ENCODE results near the gene DLX3.

DLX3 gene

DNA sequence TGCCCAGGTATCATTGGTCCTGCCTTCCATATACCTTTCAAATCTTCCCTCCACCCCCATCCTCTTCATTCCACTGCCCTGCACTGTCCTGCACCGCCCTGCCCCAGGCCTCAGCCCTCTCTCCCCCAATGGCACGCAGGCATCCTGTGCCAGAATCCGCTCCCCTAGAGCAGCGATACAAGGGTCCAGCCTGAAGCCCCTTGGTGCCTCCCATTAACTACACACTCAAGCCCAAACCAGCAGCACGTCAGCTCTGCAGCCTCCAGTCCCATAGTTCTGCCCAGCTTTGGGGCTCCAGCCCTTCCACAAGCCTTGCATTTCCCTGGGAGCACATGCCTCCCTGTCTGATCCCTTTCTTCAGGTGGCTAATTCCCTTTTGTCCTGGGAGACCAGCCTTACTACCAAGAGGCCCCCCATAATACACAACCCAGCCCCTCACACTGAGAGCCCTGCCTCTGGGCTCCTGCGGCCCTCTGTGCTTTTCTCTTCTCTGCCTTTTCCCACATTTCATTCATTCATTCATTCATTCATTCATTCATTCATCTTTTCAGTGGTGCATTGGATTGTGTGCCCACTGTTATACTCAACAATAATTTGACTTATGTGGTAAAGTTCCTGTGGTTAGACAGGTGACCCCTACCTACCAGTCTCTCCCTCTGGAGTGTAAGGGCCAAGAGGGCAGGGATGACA lies 26.8 kb upstream of the DLX3 start:
- Histone ChIP-seq H3K4me1 (ENCODE audit: control insufficient read depth in 1 of 2, insufficient read depth in 1 of 2, low read depth in 1 of 2, low read length in 1 of 2) (peaks cover 0 to under 1% of the 10 kb centered on the region in 2 experiments), H3K36me3 (no peaks in the 10 kb centered on the region)
- TF ChIP-seq, protein P1, sequence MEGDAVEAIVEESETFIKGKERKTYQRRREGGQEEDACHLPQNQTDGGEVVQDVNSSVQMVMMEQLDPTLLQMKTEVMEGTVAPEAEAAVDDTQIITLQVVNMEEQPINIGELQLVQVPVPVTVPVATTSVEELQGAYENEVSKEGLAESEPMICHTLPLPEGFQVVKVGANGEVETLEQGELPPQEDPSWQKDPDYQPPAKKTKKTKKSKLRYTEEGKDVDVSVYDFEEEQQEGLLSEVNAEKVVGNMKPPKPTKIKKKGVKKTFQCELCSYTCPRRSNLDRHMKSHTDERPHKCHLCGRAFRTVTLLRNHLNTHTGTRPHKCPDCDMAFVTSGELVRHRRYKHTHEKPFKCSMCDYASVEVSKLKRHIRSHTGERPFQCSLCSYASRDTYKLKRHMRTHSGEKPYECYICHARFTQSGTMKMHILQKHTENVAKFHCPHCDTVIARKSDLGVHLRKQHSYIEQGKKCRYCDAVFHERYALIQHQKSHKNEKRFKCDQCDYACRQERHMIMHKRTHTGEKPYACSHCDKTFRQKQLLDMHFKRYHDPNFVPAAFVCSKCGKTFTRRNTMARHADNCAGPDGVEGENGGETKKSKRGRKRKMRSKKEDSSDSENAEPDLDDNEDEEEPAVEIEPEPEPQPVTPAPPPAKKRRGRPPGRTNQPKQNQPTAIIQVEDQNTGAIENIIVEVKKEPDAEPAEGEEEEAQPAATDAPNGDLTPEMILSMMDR (IDR thresholded peaks at IDR 0.05), result no peak

DNA sequence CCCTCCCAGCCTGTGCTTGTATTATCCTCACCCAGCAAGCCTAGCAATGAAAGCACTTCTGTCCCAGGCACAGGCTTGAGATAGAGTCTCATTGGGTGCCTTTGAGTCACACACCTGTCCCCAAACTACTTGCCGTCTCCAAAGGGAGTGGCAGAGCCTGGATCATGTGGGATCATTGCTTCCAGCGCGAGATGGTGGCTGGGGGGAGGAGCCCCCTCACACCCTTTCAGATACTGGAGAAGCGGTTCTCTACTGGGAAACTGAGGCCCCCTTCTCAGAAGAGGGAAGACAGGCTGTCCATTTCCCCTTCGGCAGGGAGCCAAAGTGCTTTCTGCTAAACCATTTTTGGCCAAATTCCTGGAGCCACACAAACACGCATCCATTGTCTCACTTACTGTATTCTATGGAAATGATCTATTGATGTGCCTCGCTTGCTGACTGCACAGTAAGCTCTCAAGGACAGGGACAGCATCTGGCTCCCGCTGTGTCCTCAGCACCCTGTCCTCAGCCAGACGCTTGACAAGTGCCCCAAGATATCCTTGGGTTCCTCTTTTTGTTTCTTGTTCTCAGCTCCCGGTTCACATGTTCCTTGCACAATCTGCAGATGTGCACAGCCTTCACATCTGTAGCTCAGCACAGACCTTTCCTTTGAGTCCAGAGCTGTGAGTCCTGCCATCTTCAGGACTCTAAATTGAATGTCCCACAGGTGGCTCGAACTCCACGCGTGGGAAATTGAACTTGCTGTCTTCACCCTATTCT lies 26.0 kb upstream of the DLX3 start:
- Histone ChIP-seq H3K36me3 (no peaks in the 10 kb centered on the region), H3K27ac (no peak overlapping the region), H3K27me3 (peaks cover 44% of the 10 kb centered on the region), H3K9me3 (no peaks in the 10 kb centered on the region), H3K4me3 (ENCODE audit: low read depth in 1 of 2, low read length in 1 of 2) (no peak overlapping the region), H3K4me1 (ENCODE audit: control insufficient read depth in 1 of 2, insufficient read depth in 1 of 2, low read depth in 1 of 2, low read length in 1 of 2) (no peaks in the 10 kb centered on the region)
- TF ChIP-seq, protein P1 (IDR thresholded peaks at IDR 0.05), result no peak

More for the DNA sequence above, 26.8 kb upstream of the DLX3 start:
- H3K9me3 ChIP-seq, result no peaks in the 10 kb centered on the region
- no peak overlapping the region for H3K4me3 ChIP-seq (ENCODE audit: low read depth in 1 of 2, low read length in 1 of 2)
- peaks cover 45% of the 10 kb centered on the region for H3K27me3 ChIP-seq
- H3K27ac ChIP-seq, result no peak overlapping the region

DNA sequence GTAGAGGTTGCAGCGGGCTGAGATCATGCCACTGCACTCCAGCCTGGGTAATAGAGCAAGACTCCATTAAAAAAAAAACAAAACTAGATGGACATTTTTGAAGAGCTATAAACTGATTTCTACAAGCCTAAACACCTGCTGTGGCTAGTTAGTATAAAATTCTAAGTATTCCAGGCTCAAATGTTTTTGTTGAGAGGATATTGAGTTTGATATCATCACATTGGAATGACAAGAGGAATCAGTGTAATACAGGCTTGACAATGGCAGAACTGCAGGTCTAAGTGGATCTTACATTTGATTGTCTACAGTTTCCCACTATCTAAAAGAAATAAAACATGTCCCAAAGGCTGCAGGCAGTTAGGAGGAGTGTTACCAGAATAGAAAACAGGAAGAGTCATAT lies 23.9 kb upstream of the DLX3 start:
- H3K36me3 ChIP-seq, result no peaks in the 10 kb centered on the region
- H3K4me3 ChIP-seq (ENCODE audit: low read depth in 1 of 2, low read length in 1 of 2), result no peak overlapping the region
- no peaks in the 10 kb centered on the region for H3K9me3 ChIP-seq
- peaks cover 43% of the 10 kb centered on the region for H3K27me3 ChIP-seq
- TF ChIP-seq, protein P1 (IDR thresholded peaks at IDR 0.05), result no peak
- no peak overlapping the region for H3K27ac ChIP-seq
- no peaks in the 10 kb centered on the region for H3K4me1 ChIP-seq (ENCODE audit: control insufficient read depth in 1 of 2, insufficient read depth in 1 of 2, low read depth in 1 of 2, low read length in 1 of 2)

- Histone ChIP-seq H3K36me3 (no peaks in the 10 kb centered on the region), H3K4me1 (ENCODE audit: control insufficient read depth in 1 of 2, insufficient read depth in 1 of 2, low read depth in 1 of 2, low read length in 1 of 2) (no peaks in the 10 kb centered on the region), H3K27ac (no peak overlapping the region), H3K27me3 (peaks cover 51% of the 10 kb centered on the region), H3K9me3 (no peaks in the 10 kb centered on the region), H3K4me3 (ENCODE audit: low read depth in 1 of 2, low read length in 1 of 2) (no peak overlapping the region)
- TF ChIP-seq, protein P1 (IDR thresholded peaks at IDR 0.05), result no peak
These were observed 20.1 kb upstream of the DLX3 start for GRCh38 chr17:50015146-50015545.

GRCh38 chr17:50014471-50015088 lies 19.6 kb upstream of the DLX3 start:
- no peak overlapping the region for H3K27ac ChIP-seq
- no peaks in the 10 kb centered on the region for H3K9me3 ChIP-seq
- no peak overlapping the region for H3K4me3 ChIP-seq (ENCODE audit: low read depth in 1 of 2, low read length in 1 of 2)
- TF ChIP-seq, protein P1 (IDR thresholded peaks at IDR 0.05), result no peak
- H3K4me1 ChIP-seq (ENCODE audit: control insufficient read depth in 1 of 2, insufficient read depth in 1 of 2, low read depth in 1 of 2, low read length in 1 of 2), result no peaks in the 10 kb centered on the region
- H3K36me3 ChIP-seq, result no peaks in the 10 kb centered on the region
- peaks cover 51% of the 10 kb centered on the region for H3K27me3 ChIP-seq

All from neutrophil (primary cell).